SK-N-SH (cell line): ENCODE data around the gene OCEL1. TPM values are rescaled to one million over a fixed set of nuclear protein-coding genes. Genes with fewer than 3 reads are reported as not detected.

Source experiments
- CTCF ChIA-PET: fragments of 300-600, 350-600 bp; formaldehyde crosslinking; extraction: SDS; loops from one replicate; lab custom pipeline; 2021; lab: Yijun Ruan, JAX
- POLR2A ChIA-PET: fragments of 350-600 bp; sonication (Branson Sonifier 250); formaldehyde crosslinking; extraction: SDS; loops from one replicate; lab custom pipeline; 2020; ENCODE audit warnings: antibody characterized with exemption, inconsistent platforms; lab: Yijun Ruan, JAX
- DNase-seq: peaks from one replicate; pipeline ENCODE4 v3.0.0; 2012
- H2AFZ ChIP-seq: fragments of 200-600 bp; sonication (generic); 2 replicates; pipeline ENCODE4 v1.8.1; 2016; ENCODE audit warnings: antibody characterized with exemption, mild to moderate bottlenecking, low read depth
- H3F3A ChIP-seq: fragments of 200-600 bp; sonication (generic); replicated peaks from 2 replicates; pipeline ENCODE3; 2016; ENCODE audit warnings: antibody characterized with exemption, mild to moderate bottlenecking; ENCODE audit not compliant: insufficient read depth
- H3K27ac ChIP-seq, 2 experiments: fragments of 200-500 bp in 1 of 2; fragments of 200-600 bp in 1 of 2; sonication (Bioruptor generic) in 1 of 2; sonication (generic), shearing (Covaris generic) in 1 of 2; 2 replicates each; pipeline versions ENCODE4 v1.5.1 to v1.6.1; 2014 to 2016; ENCODE audit warnings: low read depth in 2 of 2, inconsistent platforms in 1 of 2, low read length in 1 of 2, mild to moderate bottlenecking in 1 of 2, mixed read lengths in 1 of 2
- H3K27me3 ChIP-seq: fragments of 200-600 bp; sonication (generic), shearing (Covaris generic); 2 replicates; pipeline ENCODE4 v1.6.1; 2016; ENCODE audit warnings: mixed run types; ENCODE audit not compliant: insufficient read depth
- H3K36me3 ChIP-seq, 2 experiments: fragments of 200-500 bp in 1 of 2; fragments of 200-600 bp in 1 of 2; sonication (Bioruptor generic) in 1 of 2; sonication (generic) in 1 of 2; replicated peaks in 1 of 2; 2 replicates each; pipeline versions ENCODE3 to v1.5.1; 2014 to 2016; ENCODE audit warnings: low read length in 1 of 2, mild to moderate bottlenecking in 1 of 2; ENCODE audit not compliant: insufficient read depth in 2 of 2, control insufficient read depth in 1 of 2
- H3K4me1 ChIP-seq, 2 experiments: fragments of 200-500 bp in 1 of 2; fragments of 200-600 bp in 1 of 2; sonication (Bioruptor generic) in 1 of 2; sonication (generic), shearing (Covaris generic) in 1 of 2; 2 replicates each; pipeline versions ENCODE4 v1.5.1 to v1.6.1; 2014 to 2016; ENCODE audit warnings: low read depth in 1 of 2, low read length in 1 of 2, mixed run types in 1 of 2; ENCODE audit not compliant: insufficient read depth in 2 of 2, control insufficient read depth in 1 of 2
- H3K4me2 ChIP-seq: fragments of 200-600 bp; sonication (generic), shearing (Covaris generic); 2 replicates; pipeline ENCODE4 v1.6.1; 2017; ENCODE audit warnings: mixed run types
- H3K4me3 ChIP-seq, 2 experiments: fragments of 200-500 bp in 1 of 2; fragments of 200-600 bp in 1 of 2; sonication (Bioruptor generic) in 1 of 2; sonication (generic), shearing (Covaris generic) in 1 of 2; 2 replicates each; pipeline versions ENCODE4 v1.5.1 to v1.8.1; 2014 to 2016; ENCODE audit warnings: low read depth in 2 of 2, inconsistent platforms in 1 of 2, low read length in 1 of 2, mild to moderate bottlenecking in 1 of 2, mixed read lengths in 1 of 2, moderate library complexity in 1 of 2
- H3K79me2 ChIP-seq: fragments of 200-600 bp; sonication (generic); 2 replicates; pipeline ENCODE4 v1.8.1; 2017; ENCODE audit warnings: mild to moderate bottlenecking; ENCODE audit not compliant: insufficient read depth
- H3K9ac ChIP-seq: fragments of 200-600 bp; sonication (generic); 2 replicates; pipeline ENCODE4 v1.6.1; 2017; ENCODE audit warnings: mixed run types
- H3K9me2 ChIP-seq: fragments of 200-600 bp; sonication (generic); 2 replicates; pipeline ENCODE4 v1.6.1; 2017; ENCODE audit warnings: mixed run types
- H3K9me3 ChIP-seq: fragments of 200-600 bp; sonication (generic); 2 replicates; pipeline ENCODE4 v1.6.1; 2017; ENCODE audit warnings: mixed run types, mild to moderate bottlenecking, moderate library complexity
- H4K20me1 ChIP-seq: fragments of 200-600 bp; sonication (generic); 2 replicates; pipeline ENCODE4 v1.6.1; 2017; ENCODE audit warnings: mild to moderate bottlenecking, mixed run types; ENCODE audit not compliant: insufficient read depth
- CTCF ChIP-seq: fragments of 200-600 bp; sonication (generic); IDR thresholded peaks from 2 replicates; pipeline ENCODE4 v1.6.1; 2017; ENCODE audit warnings: antibody characterized with exemption, mild to moderate bottlenecking, moderate library complexity
- FOSL2 ChIP-seq: IDR thresholded peaks from 2 replicates; pipeline ENCODE4 v1.4.0; 2012; ENCODE audit warnings: low read depth, mild to moderate bottlenecking, moderate library complexity, borderline replicate concordance
- JUND ChIP-seq: IDR thresholded peaks from 2 replicates; pipeline ENCODE4 v1.4.0; 2012
- MAX ChIP-seq: IDR thresholded peaks from 2 replicates; pipeline ENCODE4 v1.4.0; 2012; ENCODE audit warnings: low read depth
- MEF2A ChIP-seq: IDR thresholded peaks from 2 replicates; pipeline ENCODE4 v1.4.0; 2012; ENCODE audit warnings: low read depth, borderline replicate concordance
- MXI1 ChIP-seq: IDR thresholded peaks from 2 replicates; pipeline ENCODE4 v1.6.1; 2012; ENCODE audit warnings: mild to moderate bottlenecking, low read depth, low read length, improper control_type of control experiment
- NRF1 ChIP-seq: IDR thresholded peaks from 2 replicates; pipeline ENCODE4 v1.6.1; 2012; ENCODE audit warnings: low read depth, mild to moderate bottlenecking, low read length
- PBX3 ChIP-seq: IDR thresholded peaks from 2 replicates; pipeline ENCODE4; 2012
- POLR2AphosphoS5 ChIP-seq: IDR thresholded peaks from 2 replicates; pipeline ENCODE4 v1.6.1; 2012; ENCODE audit warnings: low read depth, low read length
- RCOR1 ChIP-seq: fragments of 150-350 bp; IDR thresholded peaks from 2 replicates; pipeline ENCODE4 v1.6.1; 2017; ENCODE audit warnings: antibody characterized with exemption, low read length
- SIN3A ChIP-seq: IDR thresholded peaks from 2 replicates; pipeline ENCODE4 v1.6.1; 2012; ENCODE audit warnings: low read depth, mild to moderate bottlenecking, low read length, moderate library complexity, borderline replicate concordance
- SMC3 ChIP-seq: IDR thresholded peaks from 2 replicates; pipeline ENCODE4 v1.6.1; 2012; ENCODE audit warnings: low read depth, low read length, improper control_type of control experiment
- TAF1 ChIP-seq: IDR thresholded peaks from 2 replicates; pipeline ENCODE4 v1.6.1; 2012; ENCODE audit warnings: low read depth, mild to moderate bottlenecking, low read length, moderate library complexity, borderline replicate concordance
- TCF12 ChIP-seq: IDR thresholded peaks from 2 replicates; pipeline ENCODE4 v1.4.0; 2012
- USF1 ChIP-seq: IDR thresholded peaks from 2 replicates; pipeline ENCODE4 v1.4.0; 2012; ENCODE audit warnings: low read depth, borderline replicate concordance
- ZBTB33 ChIP-seq: IDR thresholded peaks from 2 replicates; pipeline ENCODE4 v1.4.0; 2012; ENCODE audit warnings: low read depth, borderline replicate concordance
- WGBS: methylation state at CpG from one replicate; pipeline ENCODE4 v1.1.6; 2017; ENCODE audit warnings: low lambda C conversion rate; 5-methylcytosine and 5-hydroxymethylcytosine counted together
- polyA plus RNA-seq, 3 experiments: library from polyadenylated mRNA; depleted of rRNA; stranded (reverse); fragments of >200 nt; gene quantifications; 2 replicates each; pipeline ENCODE4 v1.2.3, GENCODE V29; 2012

Gene OCEL1
- polyA plus RNA-seq, 1 of the 3 experiments (the other 2 are of a cell fraction) = 9.8 TPM

GRCh38 chr19:17266026-17266425, 40.0 kb downstream of the OCEL1 start:
- Histone ChIP-seq H3F3A (peaks cover 11% of the 10 kb centered on the region), H3K4me3 (no peak overlapping the region), H3K4me2 (no peak overlapping the region), H3K27ac (no peak overlapping the region), H3K9ac (no peak overlapping the region), H2AFZ (peak overlapping the region; percentile 85; the same call in 1 of the 2 replicates), H4K20me1 (no peaks in the 10 kb centered on the region), H3K9me2 (no peaks in the 10 kb centered on the region), H3K36me3 (peaks cover under 1 to 3% of the 10 kb centered on the region in 2 experiments), H3K4me1 (peaks cover 0 to 6% of the 10 kb centered on the region in 2 experiments; a peak in 1 of 4 replicates), H3K27me3 (no peaks in the 10 kb centered on the region), H3K79me2 (peaks cover 31% of the 10 kb centered on the region; the same call in 1 of the 2 replicates)
- no peak for DNase-seq
- POLR2A ChIA-PET = interaction anchor here (2.2 kb wide), 1 partner anchor 51 kb away, joined by 14 read pairs; the partner anchor contains the start of gene USE1
- CTCF ChIA-PET = interaction anchor here (1.3 kb wide), 1 partner anchor 14 kb away, joined by 5 read pairs; no protein-coding TSS in a partner anchor
- no peak for TF ChIP-seq NRF1
- TF ChIP-seq USF1 = no peak
- TF ChIP-seq FOSL2 = no peak
- TF ChIP-seq RCOR1 = no peak
- TF ChIP-seq CTCF = no peak
- no peak for TF ChIP-seq TCF12
- TF ChIP-seq JUND = no peak
- TF ChIP-seq MEF2A = no peak
- no peak for TF ChIP-seq SMC3
- TF ChIP-seq SIN3A = no peak
- no peak for TF ChIP-seq MAX
- TF ChIP-seq, all 33 proteins: peak for 0
- H3K9me3 ChIP-seq = no peaks in the 10 kb centered on the region
- 90% methylated on average over 7 of the region's 7 CpGs for WGBS

GRCh38 chr19:17266589-17266974, 40.6 kb downstream of the OCEL1 start:
- Histone ChIP-seq H3K9ac (no peak overlapping the region), H3K4me1 (peaks cover 0 to 6% of the 10 kb centered on the region in 2 experiments; a peak in 1 of 4 replicates), H3K79me2 (peaks cover 31% of the 10 kb centered on the region; the same call in 1 of the 2 replicates), H3K4me2 (no peak overlapping the region), H3F3A (peaks cover 11% of the 10 kb centered on the region), H3K27me3 (no peaks in the 10 kb centered on the region), H3K27ac (peak overlapping the region in 1 of 2 experiments; percentile 26; a peak in 2 of 4 replicates), H3K4me3 (no peak overlapping the region), H4K20me1 (no peaks in the 10 kb centered on the region), H3K36me3 (peaks cover 7% of the 10 kb centered on the region in 2 experiments), H3K9me2 (no peaks in the 10 kb centered on the region), H3K9me3 (no peaks in the 10 kb centered on the region), H2AFZ (peak overlapping the region; percentile 85; the same call in 1 of the 2 replicates)
- TF ChIP-seq TAF1 (no peak), ZBTB33 (no peak), SIN3A (no peak), MXI1 (no peak), PBX3 (no peak), POLR2AphosphoS5 (no peak)
- CTCF ChIA-PET = interaction anchor here (1.3 kb wide), 1 partner anchor 15 kb away, joined by 5 read pairs; no protein-coding TSS in a partner anchor
- WGBS = 98% methylated on average over 12 of the region's 12 CpGs
- POLR2A ChIA-PET = interaction anchor here (0.6 to 2.2 kb wide), 6 partner anchors 14 to 51 kb away, joined by 3 to 14 read pairs (median 6); partner anchors contain the start of genes ANKLE1, OCEL1 and USE1
- DNase-seq = no peak
